ENCODE measurements around the gene NDUFS8. TPM values are rescaled to one million over a fixed set of nuclear protein-coding genes. Genes with fewer than 3 reads are reported as not detected.
A peak's percentile ranks its signal among the peaks of the same experiment; 100 is the strongest.

Gene NDUFS8
- total RNA-seq, 1 donor from 2014 or later = 95.5 TPM

- intact Hi-C loops (cut with DNase I) = no loop called here
- H3K27ac ChIP-seq = peak overlapping the region; percentile 86
- peak overlapping the region; percentile 62 for H3K4me3 ChIP-seq
Observed at GRCh38 chr11:68012044-68012842, 18.2 kb upstream of the NDUFS8 start.

DNA sequence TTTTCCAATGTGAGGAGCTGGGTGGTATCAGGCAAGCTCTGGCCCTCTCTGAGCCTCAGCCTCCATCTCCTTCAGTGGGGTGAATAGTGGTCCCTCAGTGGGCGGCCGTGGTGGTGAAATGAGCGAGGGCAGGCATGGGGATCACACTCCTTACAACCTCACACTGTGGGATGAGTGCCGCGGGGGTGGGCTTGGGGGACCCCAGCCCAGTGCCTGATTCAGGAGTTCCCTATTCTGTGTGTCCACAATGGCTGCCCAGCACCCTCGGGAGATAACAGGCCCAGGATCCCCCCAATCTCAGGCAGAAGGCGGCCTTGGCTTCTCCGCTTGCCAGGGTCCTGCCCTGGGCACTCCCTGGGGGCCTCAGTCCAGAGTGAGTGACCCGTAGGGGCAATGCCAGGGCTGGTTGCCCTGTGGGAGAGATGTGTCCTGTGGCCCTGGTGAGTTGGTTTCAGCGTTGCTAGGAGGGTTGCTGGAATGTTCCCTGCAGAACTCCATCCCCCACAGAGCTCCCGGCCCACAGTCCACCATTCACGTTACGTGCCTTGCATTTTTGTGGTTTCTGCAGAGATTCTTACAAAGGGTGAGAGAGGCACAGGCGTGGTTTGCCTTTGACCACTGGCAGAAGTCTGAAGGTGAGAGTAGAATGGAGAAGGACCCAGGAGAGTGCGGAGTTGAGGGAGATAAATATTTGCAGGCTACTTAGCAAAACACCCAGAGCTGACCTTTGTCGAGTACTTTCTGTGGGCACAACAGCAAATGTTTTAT is 17.5 kb upstream of the NDUFS8 start:
- H3K9me3 ChIP-seq = no peaks in the 10 kb centered on the region
- DNase-seq (peak; percentile 86), ATAC-seq (peak; percentile 68 to 69)
- intact Hi-C loops (cut with DNase I) = no loop called here
- H3K4me3 ChIP-seq = peak overlapping the region; percentile 3
- H3K36me3 ChIP-seq = no peaks in the 10 kb centered on the region
- H3K27ac ChIP-seq = peak overlapping the region; percentile 86
- TF ChIP-seq, protein P1, sequence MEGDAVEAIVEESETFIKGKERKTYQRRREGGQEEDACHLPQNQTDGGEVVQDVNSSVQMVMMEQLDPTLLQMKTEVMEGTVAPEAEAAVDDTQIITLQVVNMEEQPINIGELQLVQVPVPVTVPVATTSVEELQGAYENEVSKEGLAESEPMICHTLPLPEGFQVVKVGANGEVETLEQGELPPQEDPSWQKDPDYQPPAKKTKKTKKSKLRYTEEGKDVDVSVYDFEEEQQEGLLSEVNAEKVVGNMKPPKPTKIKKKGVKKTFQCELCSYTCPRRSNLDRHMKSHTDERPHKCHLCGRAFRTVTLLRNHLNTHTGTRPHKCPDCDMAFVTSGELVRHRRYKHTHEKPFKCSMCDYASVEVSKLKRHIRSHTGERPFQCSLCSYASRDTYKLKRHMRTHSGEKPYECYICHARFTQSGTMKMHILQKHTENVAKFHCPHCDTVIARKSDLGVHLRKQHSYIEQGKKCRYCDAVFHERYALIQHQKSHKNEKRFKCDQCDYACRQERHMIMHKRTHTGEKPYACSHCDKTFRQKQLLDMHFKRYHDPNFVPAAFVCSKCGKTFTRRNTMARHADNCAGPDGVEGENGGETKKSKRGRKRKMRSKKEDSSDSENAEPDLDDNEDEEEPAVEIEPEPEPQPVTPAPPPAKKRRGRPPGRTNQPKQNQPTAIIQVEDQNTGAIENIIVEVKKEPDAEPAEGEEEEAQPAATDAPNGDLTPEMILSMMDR (IDR thresholded peaks at IDR 0.05) = no peak
- H3K27me3 ChIP-seq (ENCODE audit: low read depth) = no peaks in the 10 kb centered on the region
- peaks cover 78% of the 10 kb centered on the region for H3K4me1 ChIP-seq

More at GRCh38 chr11:68012044-68012842, 18.2 kb upstream of the NDUFS8 start:
- Histone ChIP-seq H3K36me3 (no peaks in the 10 kb centered on the region), H3K4me1 (peaks cover 78% of the 10 kb centered on the region), H3K27me3 (ENCODE audit: low read depth) (no peaks in the 10 kb centered on the region), H3K9me3 (no peaks in the 10 kb centered on the region)
- no peak for ATAC-seq
- TF ChIP-seq, protein P1 (IDR thresholded peaks at IDR 0.05) = no peak
- peak; percentile 71 for DNase-seq

DNA sequence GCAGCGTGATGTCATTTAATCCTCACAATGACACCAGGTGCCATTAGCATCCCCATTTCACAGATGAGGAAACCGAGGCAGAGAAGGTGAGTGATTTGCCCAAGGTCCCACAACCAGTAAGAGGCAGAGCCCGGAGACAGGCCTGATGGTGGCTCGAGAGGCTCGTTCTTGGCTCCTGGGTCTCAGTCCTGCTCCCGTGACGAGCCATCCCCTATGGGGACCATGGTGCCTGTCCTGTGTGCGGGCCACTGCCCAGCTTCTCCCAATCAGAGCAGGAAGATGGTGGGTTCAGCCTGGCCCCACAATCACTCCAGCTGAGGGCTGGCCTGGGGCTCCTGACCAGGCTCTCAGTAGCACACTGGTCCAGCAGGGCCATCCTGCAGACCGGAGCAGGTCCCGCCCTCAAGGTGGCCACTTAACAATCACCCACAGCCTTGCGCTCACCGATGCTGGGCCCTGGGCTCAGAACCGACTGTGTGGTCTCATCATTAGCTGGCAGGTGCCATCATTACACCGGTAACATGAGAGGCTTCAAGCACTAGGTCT is 16.8 kb upstream of the NDUFS8 start:
- H3K36me3 ChIP-seq = peaks cover 1% of the 10 kb centered on the region
- intact Hi-C loops (cut with DNase I) = no loop called here
- peaks cover 72% of the 10 kb centered on the region for H3K4me1 ChIP-seq
- H3K4me3 ChIP-seq = no peak overlapping the region
- DNase-seq = no peak
- ATAC-seq = no peak
- H3K9me3 ChIP-seq = no peaks in the 10 kb centered on the region
- no peaks in the 10 kb centered on the region for H3K27me3 ChIP-seq (ENCODE audit: low read depth)
- peak overlapping the region; percentile 86 for H3K27ac ChIP-seq
- TF ChIP-seq, protein P1 (IDR thresholded peaks at IDR 0.05) = no peak

DNA sequence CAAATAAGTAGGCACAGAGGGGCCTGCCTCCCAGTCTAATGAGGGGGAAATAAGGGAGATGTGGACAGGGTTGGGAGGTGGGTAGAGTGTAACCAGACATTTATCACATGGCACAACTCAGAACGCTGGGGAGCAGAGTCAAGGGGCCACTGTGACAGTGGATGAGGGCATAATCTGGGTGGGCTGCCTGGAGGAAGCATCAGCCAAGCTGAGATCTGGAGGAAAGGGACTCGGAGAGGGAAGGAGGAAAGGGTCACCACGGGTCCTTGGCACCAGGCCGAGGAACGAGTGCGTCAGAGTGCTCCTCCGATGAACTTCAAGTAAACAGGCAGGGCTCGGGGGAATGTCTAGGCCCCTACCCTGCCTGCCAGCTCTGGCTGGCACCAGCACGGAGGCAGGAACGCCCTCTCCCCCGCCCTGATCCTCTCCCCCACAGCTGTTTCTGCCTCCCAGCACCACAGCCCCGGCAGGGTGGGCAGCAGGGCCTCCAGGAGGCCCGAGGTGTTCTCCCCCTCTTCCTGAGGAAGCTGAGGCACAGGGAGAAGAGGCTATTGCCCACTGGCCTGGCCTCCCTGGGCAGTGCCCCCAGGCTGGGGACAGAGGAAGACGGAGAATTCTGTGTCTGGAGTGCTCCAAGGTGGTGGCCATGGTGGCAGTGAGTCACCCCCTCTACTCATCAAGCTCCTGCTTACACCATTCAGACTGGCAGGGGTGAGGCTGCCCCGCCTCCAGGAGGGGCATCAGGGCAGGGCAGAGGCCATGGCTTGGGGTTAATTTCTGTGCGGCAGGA is 16.1 kb upstream of the NDUFS8 start:
- ATAC-seq (peak; percentile 63 to 70), DNase-seq (peak; percentile 92)
- TF ChIP-seq, protein P1 (IDR thresholded peaks at IDR 0.05) = no peak

DNA sequence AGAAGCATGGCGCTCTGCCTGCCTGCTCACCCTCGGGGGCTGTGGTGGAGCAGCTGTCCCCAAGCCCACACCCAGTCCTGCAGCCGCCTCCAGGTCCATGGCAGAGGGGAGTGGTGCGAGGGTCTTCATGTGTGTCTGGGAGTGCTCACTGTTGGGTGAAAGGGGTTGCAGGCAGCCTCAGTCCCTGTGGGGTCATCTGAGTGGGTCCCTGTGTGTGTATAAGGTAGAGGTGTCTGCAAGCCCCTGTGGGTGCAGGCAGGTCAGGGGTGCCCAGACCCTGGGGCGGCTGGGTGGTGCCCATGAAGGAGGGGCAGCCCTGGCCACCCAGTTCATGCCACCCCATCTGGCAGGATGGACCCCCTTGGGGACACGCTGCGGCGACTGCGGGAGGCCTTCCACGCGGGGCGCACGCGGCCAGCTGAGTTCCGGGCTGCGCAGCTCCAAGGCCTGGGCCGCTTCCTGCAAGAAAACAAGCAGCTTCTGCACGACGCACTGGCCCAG is 15.5 kb upstream of the NDUFS8 start:
- intact Hi-C loops (cut with DNase I) = no loop called here
- no peaks in the 10 kb centered on the region for H3K9me3 ChIP-seq
- peaks cover 61% of the 10 kb centered on the region for H3K4me1 ChIP-seq
- TF ChIP-seq, protein P1 (IDR thresholded peaks at IDR 0.05) = no peak
- DNase-seq (no peak), ATAC-seq (no peak)
- H3K27me3 ChIP-seq (ENCODE audit: low read depth) = no peaks in the 10 kb centered on the region
- peaks cover 10% of the 10 kb centered on the region for H3K36me3 ChIP-seq
- peak overlapping the region; percentile 22 for H3K4me3 ChIP-seq
- peak overlapping the region; percentile 86 for H3K27ac ChIP-seq

More for the DNA sequence above, 16.1 kb upstream of the NDUFS8 start:
- H3K27ac ChIP-seq = peak overlapping the region; percentile 86
- peaks cover 65% of the 10 kb centered on the region for H3K4me1 ChIP-seq
- H3K4me3 ChIP-seq = peak overlapping the region; percentile 22
- peaks cover 8% of the 10 kb centered on the region for H3K36me3 ChIP-seq
- H3K9me3 ChIP-seq = no peaks in the 10 kb centered on the region
- no peaks in the 10 kb centered on the region for H3K27me3 ChIP-seq (ENCODE audit: low read depth)
- intact Hi-C loops (cut with DNase I) = no loop called here

All from lower lobe of right lung (tissue), 2 donors.